Measurements from ENCODE around the gene SIRT2. TPM values are rescaled to one million over a fixed set of nuclear protein-coding genes. Genes with fewer than 3 reads are reported as not detected.

The SIRT2 gene
- total RNA-seq, 1 experiment from 2014 or later: 8.4 TPM

DNA sequence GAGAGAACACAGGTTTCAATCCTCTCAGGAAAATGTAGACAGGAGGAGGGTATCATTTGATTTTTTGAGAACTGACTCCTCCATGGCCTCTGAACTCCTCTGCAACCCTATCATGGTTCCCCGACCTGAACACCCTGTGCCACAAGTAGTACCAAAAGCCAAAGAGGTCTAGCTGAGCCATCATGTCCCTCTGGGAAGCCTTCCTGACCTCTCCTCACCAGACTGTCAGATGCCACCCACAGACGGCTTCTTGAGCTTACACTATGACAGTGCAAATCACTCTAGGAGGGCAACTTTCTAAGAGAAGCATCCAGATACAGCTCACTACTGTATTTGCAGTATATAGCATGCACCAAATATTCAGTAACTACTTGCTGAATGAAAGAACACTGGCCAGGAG is 53.3 kb downstream of the SIRT2 start:
- Histone ChIP-seq H3K79me1 (ENCODE audit: insufficient read depth, low read depth, low read length, poor library complexity, severe bottlenecking) (peaks cover 8% of the 10 kb centered on the region), H3K9me3 (ENCODE audit: control insufficient read depth, low read depth, low read length) (no peaks in the 10 kb centered on the region), H3K79me2 (ENCODE audit: insufficient read depth, low read length) (peaks cover 18% of the 10 kb centered on the region), H2BK12ac (ENCODE audit: insufficient read length, low read depth, low read length) (no peak overlapping the region), H2AFZ (ENCODE audit: low read length) (no peak overlapping the region), H3K56ac (ENCODE audit: insufficient read length, low read depth, low read length) (no peak overlapping the region), H4K20me1 (ENCODE audit: control insufficient read depth, insufficient read depth, insufficient read length) (peaks cover 4% of the 10 kb centered on the region), H4K8ac (replicated peaks; ENCODE audit: insufficient read length, low read depth, low read length) (no peak overlapping the region), H3K14ac (ENCODE audit: insufficient read depth, low read length) (no peak overlapping the region), H3T11ph (ENCODE audit: low read length) (no peak overlapping the region), H3K27me3 (ENCODE audit: insufficient read depth, low read length) (no peaks in the 10 kb centered on the region), H4K91ac (ENCODE audit: insufficient read length, low read depth, low read length) (no peak overlapping the region), H3K27ac (ENCODE audit: insufficient read length, low read depth, low read length) (no peak overlapping the region), H3K4me2 (ENCODE audit: insufficient read depth, insufficient read length, low read length) (no peak overlapping the region), H4K5ac (ENCODE audit: insufficient read length, low read depth, low read length) (no peak overlapping the region), H2BK120ac (ENCODE audit: low read depth, low read length, poor library complexity, severe bottlenecking) (no peak overlapping the region), H3K9ac (ENCODE audit: extremely low read depth, insufficient read length, low read length) (no peak overlapping the region), H3K4ac (ENCODE audit: low read depth, low read length) (no peak overlapping the region), H3K23ac (ENCODE audit: insufficient read length, low read depth, low read length) (no peak overlapping the region), H2BK20ac (ENCODE audit: low read depth, low read length, poor library complexity, severe bottlenecking) (no peak overlapping the region), H3K4me1 (ENCODE audit: insufficient read depth, low read length) (no peaks in the 10 kb centered on the region), H3K23me2 (ENCODE audit: insufficient read length, low read depth, low read length, poor library complexity, severe bottlenecking) (peaks cover 14% of the 10 kb centered on the region), H3K18ac (ENCODE audit: insufficient read length, low read depth, low read length) (no peak overlapping the region), H2AK5ac (ENCODE audit: insufficient read length, low read length) (no peak overlapping the region), H2BK15ac (ENCODE audit: low read depth, low read length) (no peak overlapping the region), H2BK5ac (ENCODE audit: insufficient read length, low read length) (no peak overlapping the region)
- TF ChIP-seq, protein P1, sequence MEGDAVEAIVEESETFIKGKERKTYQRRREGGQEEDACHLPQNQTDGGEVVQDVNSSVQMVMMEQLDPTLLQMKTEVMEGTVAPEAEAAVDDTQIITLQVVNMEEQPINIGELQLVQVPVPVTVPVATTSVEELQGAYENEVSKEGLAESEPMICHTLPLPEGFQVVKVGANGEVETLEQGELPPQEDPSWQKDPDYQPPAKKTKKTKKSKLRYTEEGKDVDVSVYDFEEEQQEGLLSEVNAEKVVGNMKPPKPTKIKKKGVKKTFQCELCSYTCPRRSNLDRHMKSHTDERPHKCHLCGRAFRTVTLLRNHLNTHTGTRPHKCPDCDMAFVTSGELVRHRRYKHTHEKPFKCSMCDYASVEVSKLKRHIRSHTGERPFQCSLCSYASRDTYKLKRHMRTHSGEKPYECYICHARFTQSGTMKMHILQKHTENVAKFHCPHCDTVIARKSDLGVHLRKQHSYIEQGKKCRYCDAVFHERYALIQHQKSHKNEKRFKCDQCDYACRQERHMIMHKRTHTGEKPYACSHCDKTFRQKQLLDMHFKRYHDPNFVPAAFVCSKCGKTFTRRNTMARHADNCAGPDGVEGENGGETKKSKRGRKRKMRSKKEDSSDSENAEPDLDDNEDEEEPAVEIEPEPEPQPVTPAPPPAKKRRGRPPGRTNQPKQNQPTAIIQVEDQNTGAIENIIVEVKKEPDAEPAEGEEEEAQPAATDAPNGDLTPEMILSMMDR (conservative IDR thresholded peaks at IDR 0.05): no peak
- no peak for DNase-seq
- peak overlapping the region; percentile 64 to 85 (median 77); a peak in 5 of 7 replicates for H3K27ac Mint-ChIP-seq
- peaks cover 73 to 81% (median 80%) of the 10 kb centered on the region in 3 experiments for H3K36me3 Mint-ChIP-seq (ENCODE audit: insufficient read depth in 1 of 3, low read depth in 3 of 3)
- no peaks in the 10 kb centered on the region; a peak in 1 of 5 replicates for H3K9me3 Mint-ChIP-seq
- no CpG with 5 or more reads among the region's 2 CpGs for WGBS (ENCODE audit: extremely low coverage, insufficient read length, low lambda C conversion rate)
- H3K4me3 Mint-ChIP-seq: peak overlapping the region in 1 of 2 experiments; percentile 44; a peak in 1 of 5 replicates
- H3K27me3 Mint-ChIP-seq (ENCODE audit: low read depth): peaks cover 3% of the 10 kb centered on the region; the same call in 1 of the 2 replicates
- peaks cover 25 to 28% of the 10 kb centered on the region in 2 experiments for H3K4me1 Mint-ChIP-seq

All from H9 (cell line).